SK-N-SH (cell line): ENCODE measurements around the gene PATL2. TPM values are rescaled to one million over a fixed set of nuclear protein-coding genes. Genes with fewer than 3 reads are reported as not detected.
A peak's percentile ranks its signal among the peaks of the same experiment; 100 is the strongest.
"Not testable (repeated sequence)": the region's sequence is repeated elsewhere in the genome, so short reads cannot be mapped to it uniquely, and the experiment has no call there.

ENCODE experiments used
- CTCF ChIA-PET: fragments of 300-600, 350-600 bp; formaldehyde crosslinking; extraction: SDS; loops from one replicate; lab custom pipeline; 2021; lab: Yijun Ruan, JAX
- POLR2A ChIA-PET: fragments of 350-600 bp; sonication (Branson Sonifier 250); formaldehyde crosslinking; extraction: SDS; loops from one replicate; lab custom pipeline; 2020; ENCODE audit warnings: antibody characterized with exemption, inconsistent platforms; lab: Yijun Ruan, JAX
- DNase-seq: peaks from one replicate; pipeline ENCODE4 v3.0.0; 2012
- H2AFZ ChIP-seq: fragments of 200-600 bp; sonication (generic); 2 replicates; pipeline ENCODE4 v1.8.1; 2016; ENCODE audit warnings: antibody characterized with exemption, mild to moderate bottlenecking, low read depth
- H3F3A ChIP-seq: fragments of 200-600 bp; sonication (generic); replicated peaks from 2 replicates; pipeline ENCODE3; 2016; ENCODE audit warnings: antibody characterized with exemption, mild to moderate bottlenecking; ENCODE audit not compliant: insufficient read depth
- H3K27ac ChIP-seq, 2 experiments: fragments of 200-500 bp in 1 of 2; fragments of 200-600 bp in 1 of 2; sonication (Bioruptor generic) in 1 of 2; sonication (generic), shearing (Covaris generic) in 1 of 2; 2 replicates each; pipeline versions ENCODE4 v1.5.1 to v1.6.1; 2014 to 2016; ENCODE audit warnings: low read depth in 2 of 2, inconsistent platforms in 1 of 2, low read length in 1 of 2, mild to moderate bottlenecking in 1 of 2, mixed read lengths in 1 of 2
- H3K27me3 ChIP-seq: fragments of 200-600 bp; sonication (generic), shearing (Covaris generic); 2 replicates; pipeline ENCODE4 v1.6.1; 2016; ENCODE audit warnings: mixed run types; ENCODE audit not compliant: insufficient read depth
- H3K36me3 ChIP-seq, 2 experiments: fragments of 200-500 bp in 1 of 2; fragments of 200-600 bp in 1 of 2; sonication (Bioruptor generic) in 1 of 2; sonication (generic) in 1 of 2; replicated peaks in 1 of 2; 2 replicates each; pipeline versions ENCODE3 to v1.5.1; 2014 to 2016; ENCODE audit warnings: low read length in 1 of 2, mild to moderate bottlenecking in 1 of 2; ENCODE audit not compliant: insufficient read depth in 2 of 2, control insufficient read depth in 1 of 2
- H3K4me1 ChIP-seq, 2 experiments: fragments of 200-500 bp in 1 of 2; fragments of 200-600 bp in 1 of 2; sonication (Bioruptor generic) in 1 of 2; sonication (generic), shearing (Covaris generic) in 1 of 2; 2 replicates each; pipeline versions ENCODE4 v1.5.1 to v1.6.1; 2014 to 2016; ENCODE audit warnings: low read depth in 1 of 2, low read length in 1 of 2, mixed run types in 1 of 2; ENCODE audit not compliant: insufficient read depth in 2 of 2, control insufficient read depth in 1 of 2
- H3K4me2 ChIP-seq: fragments of 200-600 bp; sonication (generic), shearing (Covaris generic); 2 replicates; pipeline ENCODE4 v1.6.1; 2017; ENCODE audit warnings: mixed run types
- H3K4me3 ChIP-seq, 2 experiments: fragments of 200-500 bp in 1 of 2; fragments of 200-600 bp in 1 of 2; sonication (Bioruptor generic) in 1 of 2; sonication (generic), shearing (Covaris generic) in 1 of 2; 2 replicates each; pipeline versions ENCODE4 v1.5.1 to v1.8.1; 2014 to 2016; ENCODE audit warnings: low read depth in 2 of 2, inconsistent platforms in 1 of 2, low read length in 1 of 2, mild to moderate bottlenecking in 1 of 2, mixed read lengths in 1 of 2, moderate library complexity in 1 of 2
- H3K79me2 ChIP-seq: fragments of 200-600 bp; sonication (generic); 2 replicates; pipeline ENCODE4 v1.8.1; 2017; ENCODE audit warnings: mild to moderate bottlenecking; ENCODE audit not compliant: insufficient read depth
- H3K9ac ChIP-seq: fragments of 200-600 bp; sonication (generic); 2 replicates; pipeline ENCODE4 v1.6.1; 2017; ENCODE audit warnings: mixed run types
- H3K9me2 ChIP-seq: fragments of 200-600 bp; sonication (generic); 2 replicates; pipeline ENCODE4 v1.6.1; 2017; ENCODE audit warnings: mixed run types
- H3K9me3 ChIP-seq: fragments of 200-600 bp; sonication (generic); 2 replicates; pipeline ENCODE4 v1.6.1; 2017; ENCODE audit warnings: mixed run types, mild to moderate bottlenecking, moderate library complexity
- H4K20me1 ChIP-seq: fragments of 200-600 bp; sonication (generic); 2 replicates; pipeline ENCODE4 v1.6.1; 2017; ENCODE audit warnings: mild to moderate bottlenecking, mixed run types; ENCODE audit not compliant: insufficient read depth
- CTCF ChIP-seq: fragments of 200-600 bp; sonication (generic); IDR thresholded peaks from 2 replicates; pipeline ENCODE4 v1.6.1; 2017; ENCODE audit warnings: antibody characterized with exemption, mild to moderate bottlenecking, moderate library complexity
- FOSL2 ChIP-seq: IDR thresholded peaks from 2 replicates; pipeline ENCODE4 v1.4.0; 2012; ENCODE audit warnings: low read depth, mild to moderate bottlenecking, moderate library complexity, borderline replicate concordance
- FOXJ3 ChIP-seq: sonication (generic); formaldehyde crosslinking; IDR thresholded peaks from 2 replicates; pipeline ENCODE4 v1.5.1; 2020; ENCODE audit warnings: mild to moderate bottlenecking, missing genetic modification reagents
- FOXM1 ChIP-seq: IDR thresholded peaks from 2 replicates; pipeline ENCODE4 v1.4.0; 2012; ENCODE audit warnings: low read depth, mild to moderate bottlenecking
- GABPA ChIP-seq: IDR thresholded peaks from 2 replicates; pipeline ENCODE4 v1.4.0; 2012; ENCODE audit warnings: low read depth, mild to moderate bottlenecking
- GATA2 ChIP-seq: sonication (generic); formaldehyde crosslinking; IDR thresholded peaks from 2 replicates; pipeline ENCODE4 v1.5.0; 2020; ENCODE audit warnings: mild to moderate bottlenecking, missing genetic modification reagents
- IRF3 ChIP-seq: fragments of 150-350 bp; IDR thresholded peaks from 2 replicates; pipeline ENCODE4 v1.6.1; 2016; ENCODE audit warnings: mild to moderate bottlenecking, low read depth, low read length
- JUND ChIP-seq: IDR thresholded peaks from 2 replicates; pipeline ENCODE4 v1.4.0; 2012
- MAX ChIP-seq: IDR thresholded peaks from 2 replicates; pipeline ENCODE4 v1.4.0; 2012; ENCODE audit warnings: low read depth
- MXI1 ChIP-seq: IDR thresholded peaks from 2 replicates; pipeline ENCODE4 v1.6.1; 2012; ENCODE audit warnings: mild to moderate bottlenecking, low read depth, low read length, improper control_type of control experiment
- NFIC ChIP-seq: IDR thresholded peaks from 2 replicates; pipeline ENCODE4 v1.4.0; 2012; ENCODE audit warnings: borderline replicate concordance
- NRF1 ChIP-seq: IDR thresholded peaks from 2 replicates; pipeline ENCODE4 v1.6.1; 2012; ENCODE audit warnings: low read depth, mild to moderate bottlenecking, low read length
- POLR2AphosphoS5 ChIP-seq: IDR thresholded peaks from 2 replicates; pipeline ENCODE4 v1.6.1; 2012; ENCODE audit warnings: low read depth, low read length
- RAD21 ChIP-seq: IDR thresholded peaks from 2 replicates; pipeline ENCODE4 v1.6.1; 2012; ENCODE audit warnings: mild to moderate bottlenecking, low read length
- REST ChIP-seq: IDR thresholded peaks from 2 replicates; pipeline ENCODE4 v1.6.1; 2012; ENCODE audit warnings: mild to moderate bottlenecking, low read depth, low read length, moderate library complexity
- RFX5 ChIP-seq: IDR thresholded peaks from 2 replicates; pipeline ENCODE4 v1.6.1; 2012; ENCODE audit warnings: mild to moderate bottlenecking, improper control_type of control experiment, low read length
- RXRA ChIP-seq: IDR thresholded peaks from 2 replicates; pipeline ENCODE4 v1.4.0; 2012; ENCODE audit warnings: low read depth, mild to moderate bottlenecking, borderline replicate concordance
- TCF12 ChIP-seq: IDR thresholded peaks from 2 replicates; pipeline ENCODE4 v1.4.0; 2012
- WGBS: methylation state at CpG from one replicate; pipeline ENCODE4 v1.1.6; 2017; ENCODE audit warnings: low lambda C conversion rate; 5-methylcytosine and 5-hydroxymethylcytosine counted together
- polyA plus RNA-seq, 3 experiments: library from polyadenylated mRNA; depleted of rRNA; stranded (reverse); fragments of >200 nt; gene quantifications; 2 replicates each; pipeline ENCODE4 v1.2.3, GENCODE V29; 2012

Gene PATL2
- polyA plus RNA-seq, 1 of the 3 experiments (the other 2 are of a cell fraction): 0.31 TPM

GRCh38 chr15:44633603-44634002 is 77.5 kb downstream of the PATL2 start:
- Histone ChIP-seq H3K9ac (no peak overlapping the region), H3K4me3 (no peak overlapping the region), H3K27ac (peak overlapping the region in 1 of 2 experiments; percentile 67; a peak in 2 of 4 replicates), H3K4me1 (no peaks in the 10 kb centered on the region; a peak in 1 of 4 replicates), H3K4me2 (peak overlapping the region; percentile 38; the same call in 1 of the 2 replicates), H4K20me1 (no peaks in the 10 kb centered on the region), H3K79me2 (peaks cover 5% of the 10 kb centered on the region; the same call in 1 of the 2 replicates), H3K27me3 (no peaks in the 10 kb centered on the region), H3F3A (peaks cover 13% of the 10 kb centered on the region), H2AFZ (no peak overlapping the region), H3K9me3 (0 out of 2 replicates have a peak, but pooled peaks cover 11% of the 10 kb centered on the region), H3K9me2 (no peaks in the 10 kb centered on the region), H3K36me3 (peaks cover 25 to 63% of the 10 kb centered on the region in 2 experiments)
- 95% methylated on average over 5 of the region's 5 CpGs for WGBS
- POLR2A ChIA-PET: interaction anchor here (0.5 kb wide), 1 partner anchor 44 kb away, joined by 3 read pairs; no protein-coding TSS in a partner anchor
- TF ChIP-seq MAX: no peak
- TF ChIP-seq FOXM1: no peak
- no peak for TF ChIP-seq FOXJ3 (CRISPR knock-in tag)
- no peak for TF ChIP-seq NFIC
- TF ChIP-seq MXI1: no peak
- no peak for TF ChIP-seq RXRA
- TF ChIP-seq POLR2AphosphoS5: no peak
- TF ChIP-seq TCF12: no peak
- TF ChIP-seq FOSL2: no peak
- no peak for TF ChIP-seq NRF1
- no peak for TF ChIP-seq GATA2
- CTCF ChIA-PET: interaction anchor here (1.3 kb wide), 1 partner anchor 27 kb away, joined by 3 read pairs; no protein-coding TSS in a partner anchor
- DNase-seq: no peak

- H3K4me3 ChIP-seq, H3K9me3 ChIP-seq, H3F3A ChIP-seq, CTCF ChIA-PET, H3K9ac ChIP-seq, H2AFZ ChIP-seq, H3K27me3 ChIP-seq, H3K4me1 ChIP-seq, H3K79me2 ChIP-seq, DNase-seq, H3K4me2 ChIP-seq, H4K20me1 ChIP-seq, H3K9me2 ChIP-seq, POLR2A ChIA-PET, H3K27ac ChIP-seq: not testable (repeated sequence)
- H3K36me3 ChIP-seq: peaks cover 59 to 77% of the 10 kb centered on the region in 2 experiments
- WGBS: 100% methylated on average over 2 of the region's 2 CpGs
Observed at GRCh38 chr15:44625286-44625685, 85.8 kb downstream of the PATL2 start.

- no peaks in the 10 kb centered on the region for H3K4me1 ChIP-seq
- H3K79me2 ChIP-seq: no peaks in the 10 kb centered on the region
- H3K27me3 ChIP-seq: no peaks in the 10 kb centered on the region
- no peak for DNase-seq
- H3K4me2 ChIP-seq: no peak overlapping the region
- H3K4me3 ChIP-seq: no peak overlapping the region
- H3K9me2 ChIP-seq: no peaks in the 10 kb centered on the region
- H3K27ac ChIP-seq: no peak overlapping the region
- H3K9ac ChIP-seq: no peak overlapping the region
- H3K9me3 ChIP-seq: no peaks in the 10 kb centered on the region
- ChIA-PET CTCF (no interaction called here), POLR2A (no interaction called here)
- no peaks in the 10 kb centered on the region for H4K20me1 ChIP-seq
- peaks cover 50 to 73% of the 10 kb centered on the region in 2 experiments for H3K36me3 ChIP-seq
- H2AFZ ChIP-seq: no peak overlapping the region
- no peaks in the 10 kb centered on the region for H3F3A ChIP-seq
- TF ChIP-seq REST (no peak), CTCF (no peak), RAD21 (no peak), RFX5 (no peak), POLR2AphosphoS5 (no peak), JUND (no peak), GABPA (no peak), MXI1 (no peak), IRF3 (no peak)
Observed at GRCh38 chr15:44623178-44623577, 87.9 kb downstream of the PATL2 start.
